ENCODE data around the gene HOXB2.

- TF ChIP-seq CTCF (conservative IDR thresholded peaks at IDR 0.05; ENCODE audit: low read length) (no peak), EZH2phosphoT487 (IDR thresholded peaks at IDR 0.05; ENCODE audit: borderline replicate concordance, low read depth, low read length) (no peak)
Measured at GRCh38 chr17:48569240-48569582, 24.3 kb upstream of the HOXB2 start.
